Measurements from ENCODE around the gene SP110. TPM values are rescaled to one million over a fixed set of nuclear protein-coding genes. Genes with fewer than 3 reads are reported as not detected.

Gene SP110
- total and polyA plus RNA-seq, 2 donors (not counting 3 experiments of a cell fraction or from before 2014, with no cell fraction given) = 10.2 to 10.7 TPM

DNA sequence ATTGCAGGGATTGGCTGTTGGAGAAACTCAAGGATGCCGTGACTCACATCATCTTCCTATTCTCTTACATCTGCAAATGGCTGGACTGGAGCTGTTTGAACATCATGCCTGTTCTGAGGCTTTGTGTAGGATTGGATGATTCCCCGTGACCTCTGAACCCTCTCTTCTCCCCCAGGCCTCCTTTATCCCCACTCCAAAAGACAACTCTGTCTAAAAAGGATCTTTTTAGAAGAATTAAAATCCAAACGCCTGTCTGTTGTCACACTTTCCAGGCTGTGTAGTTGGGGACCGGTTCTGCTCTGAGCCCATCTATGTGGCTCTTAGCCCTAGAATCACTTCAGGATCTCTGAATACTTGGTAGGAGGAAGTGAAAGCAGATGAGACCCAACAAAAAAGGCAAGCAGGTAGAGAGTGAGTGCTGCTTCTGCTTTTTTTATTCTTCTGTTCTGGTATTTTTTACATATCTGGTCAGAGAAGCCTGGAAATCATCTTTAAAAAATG, 6.3 kb upstream of the SP110 start:
- no peak overlapping the region for H3K27ac ChIP-seq (ENCODE audit: insufficient read depth, low read depth, low read length)
- intact Hi-C loops (cut with micrococcal nuclease) (no loop called here), dilution Hi-C loops (cut with MboI; ENCODE audit: extremely low pct_ligation_motif_present, low sequenced_read_pairs) (no loop called here)
- CTCF ChIA-PET = no interaction called here
- no TSS peak for BruUV-seq (replicated peaks)
- DNase-seq (ENCODE audit: low read depth, low spot score) = no peak
- TF ChIP-seq FOS (IDR thresholded peaks at IDR 0.05; ENCODE audit: borderline replicate concordance, insufficient read depth, low read length) = no peak
- no peak for TF ChIP-seq GATA2 (IDR thresholded peaks at IDR 0.05; ENCODE audit: insufficient read depth, insufficient read length, low read depth, low read length)
- no peak for TF ChIP-seq POLR2AphosphoS5 (IDR thresholded peaks at IDR 0.05; ENCODE audit: insufficient read depth, low read depth, low read length)
- TF ChIP-seq, protein P1, sequence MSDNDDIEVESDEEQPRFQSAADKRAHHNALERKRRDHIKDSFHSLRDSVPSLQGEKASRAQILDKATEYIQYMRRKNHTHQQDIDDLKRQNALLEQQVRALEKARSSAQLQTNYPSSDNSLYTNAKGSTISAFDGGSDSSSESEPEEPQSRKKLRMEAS (IDR thresholded peaks at IDR 0.05; ENCODE audit: insufficient read depth, insufficient read length) = no peak
- no peak for TF ChIP-seq MYC (IDR thresholded peaks at IDR 0.05; ENCODE audit: low read depth, low read length)
- TF ChIP-seq, protein P2, sequence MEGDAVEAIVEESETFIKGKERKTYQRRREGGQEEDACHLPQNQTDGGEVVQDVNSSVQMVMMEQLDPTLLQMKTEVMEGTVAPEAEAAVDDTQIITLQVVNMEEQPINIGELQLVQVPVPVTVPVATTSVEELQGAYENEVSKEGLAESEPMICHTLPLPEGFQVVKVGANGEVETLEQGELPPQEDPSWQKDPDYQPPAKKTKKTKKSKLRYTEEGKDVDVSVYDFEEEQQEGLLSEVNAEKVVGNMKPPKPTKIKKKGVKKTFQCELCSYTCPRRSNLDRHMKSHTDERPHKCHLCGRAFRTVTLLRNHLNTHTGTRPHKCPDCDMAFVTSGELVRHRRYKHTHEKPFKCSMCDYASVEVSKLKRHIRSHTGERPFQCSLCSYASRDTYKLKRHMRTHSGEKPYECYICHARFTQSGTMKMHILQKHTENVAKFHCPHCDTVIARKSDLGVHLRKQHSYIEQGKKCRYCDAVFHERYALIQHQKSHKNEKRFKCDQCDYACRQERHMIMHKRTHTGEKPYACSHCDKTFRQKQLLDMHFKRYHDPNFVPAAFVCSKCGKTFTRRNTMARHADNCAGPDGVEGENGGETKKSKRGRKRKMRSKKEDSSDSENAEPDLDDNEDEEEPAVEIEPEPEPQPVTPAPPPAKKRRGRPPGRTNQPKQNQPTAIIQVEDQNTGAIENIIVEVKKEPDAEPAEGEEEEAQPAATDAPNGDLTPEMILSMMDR (IDR thresholded peaks at IDR 0.05; ENCODE audit: extremely low read depth in 1 of 2, insufficient read depth in 1 of 2, low read depth in 1 of 2, low read length in 2 of 2) = no peak
- no peak for TF ChIP-seq POLR2A (IDR thresholded peaks at IDR 0.05; ENCODE audit: low read depth, low read length)
- no peak for TF ChIP-seq JUN (IDR thresholded peaks at IDR 0.05; ENCODE audit: borderline replicate concordance, insufficient read depth, insufficient read length, low read depth)
- no peak for TF ChIP-seq EZH2 (IDR thresholded peaks at IDR 0.05; ENCODE audit: borderline replicate concordance, low read depth, low read length, severe bottlenecking)
- H3K4me1 ChIP-seq (ENCODE audit: control insufficient read depth, extremely low read depth, insufficient read depth, low read length) = peaks cover 7% of the 10 kb centered on the region
- H3K4me2 ChIP-seq (ENCODE audit: insufficient read depth, low read length) = no peak overlapping the region
- no peaks in the 10 kb centered on the region for H3K9me3 ChIP-seq (replicated peaks; ENCODE audit: control insufficient read depth, insufficient read depth, low read length)
- H3K9ac ChIP-seq (replicated peaks; ENCODE audit: extremely low read depth, insufficient read depth, low read length) = no peak overlapping the region
- no peaks in the 10 kb centered on the region for H3K27me3 ChIP-seq (ENCODE audit: control insufficient read depth in 2 of 2, insufficient read depth in 2 of 2, low read length in 2 of 2)
- H2AFZ ChIP-seq (ENCODE audit: low read depth, low read length) = no peak overlapping the region
- POLR2A ChIA-PET = no interaction called here
- H3K36me3 ChIP-seq (ENCODE audit: control insufficient read depth in 2 of 2, extremely low read depth in 1 of 2, insufficient read depth in 2 of 2, low read length in 2 of 2) = no peaks in the 10 kb centered on the region
- no peaks in the 10 kb centered on the region for H3K9me1 ChIP-seq (replicated peaks; ENCODE audit: control insufficient read depth, extremely low read depth, insufficient read depth, low read length)
- FAIRE-seq = no peak
- no peaks in the 10 kb centered on the region for H3K79me2 ChIP-seq (ENCODE audit: control insufficient read depth, insufficient read depth, low read length)
- H4K20me1 ChIP-seq (replicated peaks; ENCODE audit: control insufficient read depth, extremely low read depth, insufficient read depth, low read length) = no peaks in the 10 kb centered on the region
- H3K4me3 ChIP-seq (replicated peaks in 1 of 3; ENCODE audit: insufficient read depth in 1 of 3, low read depth in 1 of 3, low read length in 3 of 3) = no peak overlapping the region
